HepG2 (cell line): ENCODE data around the gene ARID5B. TPM values are rescaled to one million over a fixed set of nuclear protein-coding genes. Genes with fewer than 3 reads are reported as not detected.

Experiments
- ATAC-seq: fragments of 200-7000 bp; cut with Tn5 transposase; 3 replicates; pipeline ENCODE4 v1.9.1; 2020; ENCODE audit warnings: mild to moderate bottlenecking, moderate library complexity
- BruUV-seq: library from RNA; stranded (reverse); fragments of 400-500 nt; replicated peaks from 2 replicates; lab custom pipeline; 2021; lab: Mats Ljungman, UMichigan
- CTCF ChIA-PET: fragments of 300-600 bp; formaldehyde crosslinking; extraction: SDS; loops from one replicate; lab custom pipeline; 2021; ENCODE audit warnings: low total read pairs, inconsistent platforms, low intra/inter-chr PET ratio; lab: Yijun Ruan, JAX
- POLR2A ChIA-PET: fragments of 350-600 bp; sonication (Branson Sonifier 250); formaldehyde crosslinking; loops from one replicate; lab custom pipeline; 2020; ENCODE audit warnings: antibody characterized with exemption, inconsistent platforms; lab: Yijun Ruan, JAX
- DNase-seq: peaks from one replicate; pipeline ENCODE4 v3.0.0-alpha.2; 2015; ENCODE audit warnings: low spot score
- FAIRE-seq: peaks from 3 replicates; lab custom pipeline; 2011; peaks lifted over from hg19 to GRCh38; lab: Jason Lieb, UNC
- H2AFZ ChIP-seq: one replicate; pipeline ENCODE4 v1.6.1; 2011; ENCODE audit warnings: low read length, inconsistent platforms
- H3K27ac ChIP-seq: fragments of 300-600 bp; 3 replicates; pipeline ENCODE4 v1.8.0; 2011; ENCODE audit warnings: mixed run types, mild to moderate bottlenecking, mixed read lengths, low read length, inconsistent platforms; ENCODE audit not compliant: insufficient read depth; ENCODE audit errors: extremely low read length
- H3K27me3 ChIP-seq, 2 experiments: fragments of 200-600 bp in 1 of 2; 2 replicates in 1 of 2; 3 replicates in 1 of 2; pipeline versions ENCODE4 v1.6.0 to v1.8.0; 2011; ENCODE audit warnings: low read length in 2 of 2, mild to moderate bottlenecking in 2 of 2, moderate library complexity in 2 of 2, inconsistent platforms in 1 of 2; ENCODE audit not compliant: insufficient read depth in 2 of 2, control insufficient read depth in 1 of 2
- H3K36me3 ChIP-seq, 2 experiments: fragments of 200-600 bp in 1 of 2; replicated peaks in 1 of 2; 2 replicates in 1 of 2; 3 replicates in 1 of 2; pipeline versions ENCODE4 v1.5.1 to v1.8.0; 2011; ENCODE audit warnings: low read length in 2 of 2, inconsistent platforms in 1 of 2; ENCODE audit not compliant: insufficient read depth in 2 of 2, control insufficient read depth in 1 of 2
- H3K4me1 ChIP-seq: 2 replicates; pipeline ENCODE4 v1.5.1; 2012; ENCODE audit warnings: low read length, inconsistent platforms; ENCODE audit not compliant: insufficient read depth
- H3K4me2 ChIP-seq: 2 replicates; pipeline ENCODE4 v1.6.0; 2011; ENCODE audit warnings: low read depth, low read length, inconsistent platforms
- H3K4me3 ChIP-seq, 3 experiments: fragments of 200-600 bp in 1 of 3; sonication (generic), shearing (Covaris generic) in 1 of 3; replicated peaks in 1 of 3; 2 replicates each; pipeline ENCODE4 v1.5.1; 2011 to 2016; ENCODE audit warnings: low read length in 3 of 3, inconsistent platforms in 2 of 3, low read depth in 2 of 3, mild to moderate bottlenecking in 2 of 3, control low read depth in 1 of 3, mixed read lengths in 1 of 3; ENCODE audit not compliant: insufficient read depth in 1 of 3
- H3K79me2 ChIP-seq: one replicate; pipeline ENCODE4 v1.6.1; 2011; ENCODE audit warnings: low read length, inconsistent platforms; ENCODE audit not compliant: insufficient read depth
- H3K9ac ChIP-seq: 2 replicates; pipeline ENCODE4 v1.6.0; 2011; ENCODE audit warnings: mild to moderate bottlenecking, low read depth, low read length, inconsistent platforms; ENCODE audit not compliant: insufficient read depth
- H3K9me3 ChIP-seq: 2 replicates; pipeline ENCODE4 v1.5.1; 2012; ENCODE audit warnings: mild to moderate bottlenecking, low read length
- H4K20me1 ChIP-seq: 2 replicates; pipeline ENCODE4 v1.6.0; 2011; ENCODE audit warnings: inconsistent platforms, mild to moderate bottlenecking, low read length, moderate library complexity; ENCODE audit not compliant: insufficient read depth
- PTBP1 ChIP-seq: fragments of 200-400 bp; formaldehyde crosslinking; IDR thresholded peaks from 2 replicates; pipeline ENCODE4 v1.6.1; 2018; ENCODE audit warnings: low read length, low read depth; ENCODE audit not compliant: poor library complexity, severe bottlenecking
- RBAK ChIP-seq: sonication (generic); formaldehyde crosslinking; IDR thresholded peaks from 2 replicates; pipeline ENCODE4 v1.5.1; 2020; ENCODE audit warnings: mild to moderate bottlenecking, missing genetic modification reagents
- ZNF180 ChIP-seq: sonication (generic); formaldehyde crosslinking; IDR thresholded peaks from 2 replicates; pipeline ENCODE4 v1.4.0; 2020; ENCODE audit warnings: low read depth, missing genetic modification reagents, borderline replicate concordance
- ZNF260 ChIP-seq: sonication (generic); formaldehyde crosslinking; IDR thresholded peaks from 2 replicates; pipeline ENCODE4 v1.4.0; 2020; ENCODE audit warnings: missing genetic modification reagents, low read depth, mild to moderate bottlenecking, borderline replicate concordance
- WGBS: methylation state at CpG from one replicate; pipeline ENCODE4 v1.1.6; 2017; ENCODE audit warnings: low lambda C conversion rate; 5-methylcytosine and 5-hydroxymethylcytosine counted together
- in situ Hi-C: cut with HindIII; loops from 2 replicates; pipeline ENCODE4 v1.10.0; 2017; ENCODE audit warnings: low pct_unique_long_range_greater_than_20kb; ENCODE audit not compliant: extremely low pct_ligation_motif_present
- intact Hi-C: fragments of 100-400 bp; cut with micrococcal nuclease; formaldehyde crosslinking; loops from one replicate; pipeline ENCODE4 v1.10.0; 2022; ENCODE audit not compliant: unreplicated experiment
- polyA plus RNA-seq, 8 experiments: library from polyadenylated mRNA; depleted of rRNA in 3 of 8; stranded (reverse) in 7 of 8; unstranded in 1 of 8; fragments of >200 nt; fragmentation: Illumina TruSeq in 4 of 8; extraction: Trizol in 4 of 8; gene quantifications; 2 replicates each; pipeline versions ENCODE4 v1.2.1 to v1.2.3, GENCODE V29; 2011 to 2016; ENCODE audit warnings: low read depth in 4 of 8, missing spikeins in 1 of 8, mixed read lengths in 1 of 8; ENCODE audit not compliant: insufficient read depth in 1 of 8
- total RNA-seq, 5 experiments: library from RNA; depleted of rRNA; stranded (reverse); fragments of >200 nt; fragmentation: Illumina TruSeq; extraction: Trizol; gene quantifications; 2 replicates each; pipeline ENCODE4 v1.2.3, GENCODE V29; 2016; ENCODE audit warnings: low read depth in 1 of 5

The ARID5B gene
- total and polyA plus RNA-seq, 2 of the 13 experiments (the other 11 are each of a cell fraction or from before 2014, with no cell fraction given) = 6.2 to 21.1 TPM

- Histone ChIP-seq H3K27ac (no peak overlapping the region), H3K79me2 (peaks cover 5% of the 10 kb centered on the region), H3K4me3 (no peak overlapping the region), H3K4me2 (no peak overlapping the region), H3K4me1 (peaks cover 42% of the 10 kb centered on the region), H3K36me3 (peaks cover 0 to 5% of the 10 kb centered on the region in 2 experiments; a peak in 2 of 5 replicates), H4K20me1 (no peaks in the 10 kb centered on the region), H2AFZ (no peak overlapping the region), H3K9me3 (no peaks in the 10 kb centered on the region), H3K27me3 (no peaks in the 10 kb centered on the region), H3K9ac (no peak overlapping the region)
- CTCF ChIA-PET = no interaction called here
- TF ChIP-seq PTBP1 = no peak
- no peak for FAIRE-seq
- no TSS peak for BruUV-seq
- no peak for DNase-seq
- 100% methylated on average over 2 of the region's 2 CpGs for WGBS
- intact Hi-C loops = loop anchor here (10.0 kb wide), 1 partner anchor 277 kb away; no protein-coding TSS in a partner anchor
- no peak for ATAC-seq
- POLR2A ChIA-PET = no interaction called here
- in situ Hi-C loops = no loop called here
Observed at GRCh38 chr10:62031507-62031906, 130.0 kb downstream of the ARID5B start.

GRCh38 chr10:62033125-62033524 lies 131.6 kb downstream of the ARID5B start:
- 97% methylated on average over 3 of the region's 3 CpGs for WGBS
- Histone ChIP-seq H3K4me1 (peaks cover 45% of the 10 kb centered on the region), H3K4me3 (no peak overlapping the region), H3K36me3 (peaks cover 0 to 5% of the 10 kb centered on the region in 2 experiments; a peak in 2 of 5 replicates), H3K9me3 (no peaks in the 10 kb centered on the region), H3K79me2 (peaks cover 5% of the 10 kb centered on the region), H3K27me3 (no peaks in the 10 kb centered on the region), H4K20me1 (no peaks in the 10 kb centered on the region), H3K4me2 (no peak overlapping the region), H2AFZ (no peak overlapping the region), H3K9ac (no peak overlapping the region), H3K27ac (no peak overlapping the region)
- in situ Hi-C loops = no loop called here
- ATAC-seq (no peak), DNase-seq (no peak), FAIRE-seq (no peak)
- intact Hi-C loops = loop anchor here (10.0 kb wide), 1 partner anchor 278 kb away; no protein-coding TSS in a partner anchor
- BruUV-seq = no TSS peak
- ChIA-PET CTCF (no interaction called here), POLR2A (no interaction called here)
- TF ChIP-seq ZNF260 (CRISPR knock-in tag) (no peak), ZNF180 (CRISPR knock-in tag) (no peak), RBAK (CRISPR knock-in tag) (no peak)
